GM21723 (cell line): ENCODE data around the gene GPSM3.
"Not testable (repeated sequence)": the region's sequence is repeated elsewhere in the genome, so short reads cannot be mapped to it uniquely, and the experiment has no call there.

ENCODE experiments used
- ATAC-seq: cut with Tn5 transposase; IDR thresholded peaks from one replicate; pipeline ENCODE4 v1.9.1; 2021; ENCODE audit warnings: mild to moderate bottlenecking, moderate library complexity; ENCODE audit not compliant: unreplicated experiment

GPSM3 gene, protein sequence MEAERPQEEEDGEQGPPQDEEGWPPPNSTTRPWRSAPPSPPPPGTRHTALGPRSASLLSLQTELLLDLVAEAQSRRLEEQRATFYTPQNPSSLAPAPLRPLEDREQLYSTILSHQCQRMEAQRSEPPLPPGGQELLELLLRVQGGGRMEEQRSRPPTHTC

DNA sequence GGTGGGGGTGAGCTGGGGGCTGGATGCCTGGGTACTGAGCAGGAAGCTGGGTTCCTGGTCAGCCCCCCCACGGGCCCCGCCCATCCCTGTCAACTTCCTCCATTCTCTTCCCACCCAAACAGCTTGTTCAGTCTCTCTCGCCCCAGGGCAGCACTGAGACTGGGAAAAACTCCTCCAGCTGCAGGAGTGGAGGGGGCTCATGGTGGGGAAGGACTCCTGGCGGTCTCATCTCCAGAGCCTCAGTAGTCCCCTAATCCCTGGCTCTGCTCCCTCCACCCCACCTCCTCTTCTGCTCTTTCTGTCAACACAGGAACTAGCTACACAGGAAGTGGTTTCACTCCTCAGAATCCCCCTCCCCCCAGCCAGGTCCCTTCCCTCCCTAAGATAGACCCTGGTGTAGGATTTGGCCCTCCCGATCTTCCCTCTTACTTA is at the start of gene GPSM3:
Gene GPSM3 (minus strand): TSS at position 36 of the 432 bp plus-strand sequence. CDS start 130 bp downstream, outside the sequence.
- no peak for ATAC-seq

DNA sequence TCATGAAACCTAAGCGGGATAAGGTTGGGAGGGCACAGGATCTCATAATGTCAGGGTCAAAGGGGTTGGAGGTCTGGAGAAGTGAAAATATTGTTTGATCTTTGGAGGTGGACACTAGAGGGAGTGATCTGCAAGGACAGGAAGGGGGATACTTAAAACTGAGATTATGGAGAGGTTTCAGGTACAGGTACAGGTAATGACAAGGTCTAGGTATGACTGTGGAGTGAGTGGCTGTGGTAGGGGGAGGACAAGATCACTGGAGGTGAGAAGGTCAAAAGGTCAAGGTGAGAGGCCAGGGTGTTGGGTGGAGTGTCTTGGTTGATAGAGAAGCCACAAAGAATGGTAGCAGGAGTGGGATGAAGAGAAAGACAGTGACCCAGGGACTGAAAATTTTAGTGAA is 48.2 kb upstream of the GPSM3 start:
- no peak for ATAC-seq

DNA sequence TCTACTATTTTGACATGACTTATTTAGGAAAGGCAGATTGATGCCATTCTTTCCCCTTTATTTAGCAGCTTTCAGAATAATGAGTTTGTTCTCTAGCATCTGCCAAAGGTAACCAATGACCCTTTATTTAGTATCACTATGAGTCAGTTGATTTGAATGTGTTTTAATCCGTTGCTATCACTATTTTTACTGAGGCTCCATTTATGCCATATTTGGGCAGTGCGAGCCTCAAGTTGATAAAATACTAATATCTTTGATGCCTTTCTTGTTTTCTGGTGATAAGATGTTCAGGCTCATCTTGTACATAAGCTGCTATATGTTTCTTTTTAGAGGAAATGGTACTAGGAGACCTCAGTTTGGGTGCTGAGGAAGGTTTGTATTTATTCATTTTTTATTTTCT is 47.0 kb upstream of the GPSM3 start:
- ATAC-seq, result no peak

DNA sequence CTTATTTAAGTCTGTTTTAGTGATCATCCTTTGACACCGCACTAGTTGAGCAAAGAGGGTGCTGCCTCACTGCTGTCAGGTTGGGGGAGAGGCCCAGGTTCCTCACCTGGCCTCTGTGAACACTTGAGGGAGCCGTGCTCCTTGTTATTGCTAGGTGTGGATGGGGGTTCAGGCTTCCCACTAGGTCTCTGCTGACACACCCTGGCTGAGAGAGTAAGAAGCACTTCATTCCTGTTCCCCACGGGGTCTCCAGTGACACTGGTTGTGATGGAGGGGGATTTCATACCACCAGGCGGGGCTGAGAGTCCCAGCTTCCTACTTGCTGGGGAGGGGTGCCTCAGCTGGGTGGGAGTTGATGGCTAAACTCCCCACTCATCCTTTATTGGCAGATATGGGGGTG is 42.5 kb upstream of the GPSM3 start:
- no peak for ATAC-seq

DNA sequence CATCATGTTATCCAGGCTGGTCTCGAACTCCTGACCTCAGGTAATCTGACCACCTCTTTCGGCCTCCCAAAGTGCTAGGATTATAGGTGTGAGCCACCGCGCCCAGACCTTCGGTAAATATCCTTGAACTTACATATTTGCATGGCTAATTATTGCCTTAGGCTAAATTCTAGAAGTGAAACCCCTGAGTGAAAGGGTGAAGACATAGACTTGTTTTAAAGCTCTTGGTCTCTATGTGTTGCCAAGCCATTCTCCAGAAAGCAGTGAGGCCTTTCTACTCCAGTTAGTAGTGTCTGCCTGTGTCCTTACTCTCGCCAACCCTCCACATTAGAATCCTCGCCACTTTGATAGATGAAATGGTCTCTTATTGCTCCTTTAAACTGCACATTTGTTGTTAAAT is 34.0 kb upstream of the GPSM3 start:
- ATAC-seq, result no peak

DNA sequence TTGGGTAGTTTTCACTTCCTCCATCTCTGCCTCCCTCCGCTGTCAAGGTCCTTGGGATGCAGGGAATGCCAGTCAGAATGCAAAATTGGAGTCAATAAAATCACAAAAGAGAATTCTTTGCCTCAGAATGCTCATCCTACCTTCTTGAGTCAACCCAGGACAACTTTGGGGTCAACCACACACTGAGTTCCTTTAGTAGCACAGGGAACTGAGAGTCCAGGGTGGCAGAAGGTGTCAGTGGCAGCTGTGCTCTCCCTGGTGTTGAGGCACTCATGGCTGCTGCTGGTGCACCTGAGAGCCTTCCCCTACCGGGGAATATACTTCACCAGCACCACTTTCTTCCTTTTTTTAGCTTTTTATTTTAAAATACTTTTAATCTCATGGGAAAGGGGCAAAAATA is 32.3 kb upstream of the GPSM3 start:
- ATAC-seq, result no peak

DNA sequence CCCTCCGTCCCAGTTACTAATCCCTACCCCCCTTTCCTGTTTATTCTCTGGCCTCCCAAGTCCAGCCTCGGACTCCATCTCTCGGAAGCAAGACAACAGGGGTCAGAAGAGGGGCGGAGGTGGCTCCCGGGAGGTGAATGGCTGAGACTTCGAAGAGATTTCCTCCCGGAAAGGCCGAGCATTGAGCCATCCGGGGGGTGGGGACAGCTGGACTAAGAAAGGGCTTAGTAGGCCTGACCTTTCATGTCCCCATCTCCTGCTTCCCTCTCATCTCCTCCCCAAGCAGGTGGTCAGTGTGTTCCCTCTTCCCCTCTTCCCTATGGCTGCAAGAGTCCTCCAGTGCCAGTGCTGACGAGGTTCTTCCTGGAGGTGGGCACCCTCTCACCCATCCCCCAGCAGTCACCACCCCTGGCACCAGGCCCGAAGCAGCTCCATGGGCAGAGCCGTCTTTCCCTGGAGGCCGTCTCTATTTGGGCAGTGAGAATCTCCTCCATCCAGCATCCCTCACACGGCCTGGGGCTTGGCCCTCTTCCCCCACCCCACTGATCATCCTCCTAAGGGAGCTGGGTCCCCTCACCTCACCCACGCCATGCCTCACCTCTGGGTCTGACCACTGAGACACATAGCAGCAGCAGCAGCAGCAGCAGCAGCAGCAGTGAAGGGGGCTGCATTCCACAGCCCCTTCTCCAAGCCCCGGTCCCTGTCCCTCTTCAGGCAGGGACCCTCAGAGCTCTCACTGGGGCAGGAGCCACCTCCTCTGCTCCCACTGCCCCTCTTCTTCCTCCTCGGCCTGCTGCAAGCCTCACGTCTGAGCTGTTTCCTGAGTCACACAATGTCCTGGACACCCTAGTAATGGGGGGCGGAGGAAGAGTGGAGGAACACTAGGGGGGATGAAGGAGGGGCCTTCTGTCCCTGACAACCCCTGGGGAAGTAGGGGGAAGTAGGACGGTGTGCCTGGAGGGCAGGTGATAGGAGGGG is 31.1 kb upstream of the GPSM3 start, which contains the start of gene NOTCH4:
Gene NOTCH4 (minus strand): TSS at position 810 of the 978 bp plus-strand sequence. CDS start 139 bp downstream, at position 671.
- no peak for ATAC-seq

DNA sequence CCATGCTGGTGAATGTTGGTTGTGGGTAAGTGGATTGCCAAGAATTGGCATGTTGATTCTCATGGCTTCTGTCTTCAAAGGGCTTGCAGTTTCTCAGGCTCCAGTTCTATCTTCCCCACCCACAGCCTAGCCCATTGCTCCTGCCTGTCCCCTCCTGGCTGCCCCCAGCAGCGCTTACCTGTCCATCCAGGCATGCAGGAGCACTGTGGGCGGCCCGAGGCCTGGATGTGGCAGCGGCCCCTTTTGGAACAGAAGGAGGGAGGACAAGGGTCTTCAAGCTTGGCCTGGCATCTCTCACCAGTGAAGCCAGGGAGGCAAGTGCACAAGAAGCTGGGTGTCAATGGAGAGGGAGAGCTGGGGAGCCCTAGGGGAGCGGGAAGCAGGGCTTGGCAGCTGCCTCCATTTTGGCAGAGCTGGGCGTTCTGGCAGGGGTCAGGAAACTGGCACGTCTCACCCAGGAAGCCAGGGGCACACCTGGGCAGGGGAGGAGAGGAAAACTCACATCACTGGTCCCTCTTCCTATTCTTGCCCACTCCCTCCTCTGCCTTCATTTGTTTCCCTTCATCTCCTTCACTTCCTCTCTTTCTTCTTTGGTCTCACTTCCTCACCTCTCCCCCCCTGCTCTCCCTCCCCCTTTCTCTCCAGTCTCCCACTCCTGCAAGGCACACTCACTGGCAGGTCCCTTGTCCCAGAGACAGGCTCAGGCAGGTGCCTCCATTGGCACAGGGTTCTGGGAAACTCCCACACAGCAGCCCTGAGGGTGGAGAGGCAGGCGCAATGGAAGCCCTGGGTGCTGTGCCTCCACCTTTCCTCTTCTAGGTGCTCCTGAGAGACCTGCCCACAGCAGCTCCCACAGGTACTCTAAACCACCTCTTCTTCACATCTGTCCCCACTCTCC is 30.1 kb upstream of the GPSM3 start:
- ATAC-seq, result no peak

DNA sequence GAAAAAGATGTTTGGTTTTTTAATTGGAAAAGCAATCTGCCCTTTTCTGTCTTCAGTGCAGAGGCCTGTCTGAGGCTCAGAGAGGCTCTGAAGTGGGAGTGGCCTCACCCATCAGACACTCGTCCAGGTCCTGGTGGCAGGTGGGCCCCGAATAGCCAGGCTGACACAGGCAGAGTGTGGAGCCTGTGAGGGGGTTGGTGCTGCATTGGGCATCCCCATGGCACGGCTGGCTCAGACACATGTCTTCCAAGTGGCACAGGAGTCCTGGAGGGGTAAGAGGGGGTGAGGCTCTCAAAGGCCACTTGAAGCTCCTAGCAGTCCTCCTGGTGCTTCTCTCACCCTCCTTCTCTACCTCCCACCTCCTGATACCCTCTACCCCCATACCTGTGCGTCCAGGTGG is 27.6 kb upstream of the GPSM3 start:
- ATAC-seq, result no peak

DNA sequence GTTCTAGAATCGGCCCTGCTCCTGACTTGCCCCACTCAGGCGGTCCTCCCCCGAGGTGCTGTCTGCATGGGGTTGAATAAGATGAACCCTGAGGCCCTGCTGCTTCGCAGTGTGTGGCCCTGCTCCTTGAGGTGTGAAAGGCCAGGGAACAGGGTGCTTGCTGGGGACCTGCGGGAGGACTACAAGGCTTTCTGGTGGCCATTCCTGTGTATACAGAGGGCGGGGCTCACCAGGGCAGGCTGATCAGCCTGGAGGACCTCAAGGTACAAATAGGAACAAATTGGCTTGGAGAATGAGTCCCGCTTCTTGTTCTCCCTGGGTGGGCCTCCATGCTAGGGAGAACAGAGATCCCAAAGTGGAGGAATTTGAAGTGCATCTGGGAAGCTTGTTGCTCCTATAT is 25.7 kb upstream of the GPSM3 start:
- no peak for ATAC-seq

DNA sequence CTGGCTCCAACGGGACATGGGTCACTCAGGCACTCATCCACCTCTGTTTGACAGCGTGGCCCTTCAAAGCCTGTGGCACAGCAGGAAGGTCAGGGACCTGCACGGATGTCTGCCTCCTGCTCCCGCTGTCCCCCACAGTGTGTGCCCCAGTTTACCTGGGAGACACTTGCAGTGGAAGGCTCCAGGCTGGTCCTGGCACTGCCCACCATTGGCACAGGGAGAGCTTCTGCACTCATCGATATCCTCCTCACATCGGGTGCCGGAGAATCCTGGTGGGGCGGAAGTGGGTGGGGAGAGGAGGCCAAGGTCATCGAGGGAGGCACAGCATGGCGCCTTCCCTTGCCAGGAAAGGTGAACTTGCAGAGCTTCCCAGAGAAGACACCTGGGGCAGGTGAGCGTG is 24.6 kb upstream of the GPSM3 start:
- ATAC-seq, result no peak

DNA sequence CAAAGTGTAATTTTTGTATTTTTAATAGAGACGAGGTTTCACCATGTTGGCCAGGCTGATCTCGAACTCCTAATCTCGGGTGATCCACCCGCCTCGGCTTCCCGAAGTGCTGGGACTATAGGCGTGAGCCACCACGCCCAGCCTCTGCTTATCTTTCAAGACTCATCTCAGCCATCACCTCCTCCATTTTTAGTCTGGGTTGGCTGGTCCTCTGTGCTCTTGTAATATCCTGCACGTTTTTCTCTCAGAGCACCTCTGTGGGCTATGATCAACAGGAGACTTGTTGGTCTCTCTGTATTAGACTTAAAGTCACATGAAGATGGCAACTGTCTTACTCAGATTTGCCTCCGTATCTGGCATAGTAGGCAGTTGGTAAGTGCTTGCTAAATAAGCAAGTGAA is 23.8 kb upstream of the GPSM3 start:
- ATAC-seq, result no peak

DNA sequence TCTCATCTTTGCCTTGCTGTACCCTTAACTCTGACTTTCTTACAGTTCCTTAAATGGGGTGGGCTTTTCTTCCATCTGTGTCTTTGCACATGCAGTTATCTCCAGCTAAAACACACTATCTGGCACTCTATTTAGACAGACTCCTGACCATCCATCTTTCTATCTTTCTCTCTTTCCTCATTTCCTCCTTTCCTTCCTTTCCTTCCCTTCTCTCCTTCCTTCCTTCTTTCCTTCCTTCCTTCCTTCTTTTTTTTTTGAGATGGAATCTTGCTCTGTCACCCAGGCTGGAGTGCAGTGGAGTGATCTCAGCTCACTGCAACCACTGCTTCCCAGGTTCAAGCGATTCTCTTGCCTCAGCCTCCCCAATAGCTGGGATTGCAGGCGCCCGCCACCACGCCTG is 23.2 kb upstream of the GPSM3 start:
- ATAC-seq, result no peak

DNA sequence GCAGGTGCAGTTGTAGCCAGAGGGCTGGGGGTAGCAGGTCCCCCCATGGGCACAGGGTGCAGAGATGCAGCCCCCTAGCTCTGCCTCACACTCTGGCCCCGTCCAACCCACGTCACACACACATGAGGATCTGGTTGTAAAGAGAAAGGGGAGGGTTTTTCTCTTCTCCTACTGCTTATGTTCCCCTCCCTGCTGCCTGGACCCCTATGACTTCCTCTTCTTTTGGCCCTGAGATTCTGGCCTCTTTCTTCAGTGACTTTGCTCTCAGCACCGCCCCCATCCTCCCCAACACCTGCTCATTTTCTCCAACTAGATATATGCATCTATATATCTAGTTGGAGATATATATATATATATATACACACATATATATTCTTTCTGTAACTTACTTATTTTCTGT is 21.7 kb upstream of the GPSM3 start:
- ATAC-seq, result no peak

DNA sequence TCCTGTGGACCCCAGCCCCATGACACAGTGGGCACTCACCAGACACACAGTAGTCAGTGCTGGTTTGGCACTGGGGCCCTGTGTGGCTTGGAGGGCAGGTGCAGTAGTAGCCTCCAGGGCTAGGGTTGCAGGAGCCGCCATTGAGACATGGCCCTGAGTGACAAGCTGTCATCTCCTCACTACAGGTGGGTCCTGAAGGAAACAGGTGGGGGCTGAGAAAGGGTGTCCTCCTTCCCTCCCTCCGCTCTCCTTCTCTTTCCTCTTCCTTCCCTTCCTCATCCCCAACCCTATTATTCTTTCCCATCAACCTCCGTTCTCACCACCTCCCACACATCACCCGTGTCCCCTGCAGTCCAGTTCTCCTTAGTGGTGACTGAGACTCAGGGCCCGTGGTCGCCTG is 21.2 kb upstream of the GPSM3 start:
- ATAC-seq, result no peak

DNA sequence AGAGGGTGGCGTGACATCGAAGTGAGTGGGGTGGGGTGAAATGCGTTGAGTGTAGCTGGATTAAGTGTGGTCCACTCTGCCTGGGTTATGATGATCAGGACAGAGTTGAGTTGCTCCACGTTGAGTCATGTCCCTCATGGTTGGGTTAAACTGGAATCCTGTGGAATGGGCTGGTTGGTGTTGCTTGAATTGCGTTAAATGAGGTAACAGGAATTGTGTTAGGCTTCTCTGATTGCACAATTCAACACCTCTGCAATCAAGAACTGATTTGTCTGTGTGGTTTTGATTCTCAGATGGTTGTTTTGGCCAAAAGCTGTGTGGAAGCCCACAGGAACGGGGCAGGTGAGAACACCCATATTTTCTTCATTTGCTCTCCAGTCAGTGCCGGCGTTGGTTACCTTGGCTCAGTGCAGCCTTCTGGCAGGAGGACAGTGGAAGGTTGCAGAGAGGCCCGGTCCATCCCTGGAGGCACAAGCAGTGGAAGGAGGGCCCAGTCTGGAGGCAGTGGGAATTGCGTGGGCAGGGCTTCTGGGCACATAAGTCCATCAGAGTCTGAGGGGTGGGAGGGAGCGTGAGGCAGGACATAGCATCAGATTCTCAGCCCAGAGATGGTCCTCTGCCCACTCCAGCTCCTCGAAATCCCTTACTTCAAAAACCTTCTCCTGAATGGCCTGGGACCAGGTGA is 19.8 kb upstream of the GPSM3 start:
- no peak for ATAC-seq

DNA sequence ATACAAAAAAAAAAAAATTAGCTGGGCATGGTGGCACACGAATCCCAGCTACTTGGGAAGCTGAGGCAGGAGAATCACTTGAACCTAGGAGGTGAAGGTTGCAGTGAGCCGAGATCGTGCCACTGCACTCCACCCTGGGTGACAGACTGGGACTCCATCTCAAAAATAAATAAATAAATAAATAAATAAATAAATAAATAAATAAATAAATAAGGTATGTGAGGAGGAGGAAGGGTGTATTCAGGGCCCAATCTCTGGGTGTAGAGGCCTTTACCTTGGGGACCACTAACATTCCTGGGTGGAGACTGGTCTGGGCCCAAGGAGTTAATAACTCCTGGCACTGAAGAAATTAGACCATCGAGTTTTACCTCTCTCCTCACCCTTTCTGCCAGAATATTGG is 19.0 kb upstream of the GPSM3 start:
- not testable (repeated sequence) for ATAC-seq

DNA sequence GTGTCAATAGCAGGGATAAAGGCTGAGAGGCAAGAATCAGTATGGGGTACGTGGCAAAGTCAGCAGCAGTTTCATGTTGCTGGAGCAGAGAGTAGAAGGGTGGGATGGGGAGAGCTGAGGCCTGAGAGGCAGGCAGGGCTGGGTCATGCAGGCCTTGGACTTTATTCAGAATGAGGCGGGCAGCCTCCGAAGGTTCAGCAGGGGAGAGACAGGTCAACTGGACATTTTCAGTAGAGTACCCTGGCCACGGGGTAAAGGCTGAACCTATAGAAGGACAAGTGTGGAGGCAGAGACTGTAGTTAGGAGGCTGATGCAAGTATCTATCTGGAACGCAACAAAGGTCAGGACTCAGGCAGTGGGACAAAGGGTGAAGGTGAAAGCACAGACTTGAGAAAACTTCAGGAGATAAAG is 17.8 kb upstream of the GPSM3 start:
- ATAC-seq, result no peak

DNA sequence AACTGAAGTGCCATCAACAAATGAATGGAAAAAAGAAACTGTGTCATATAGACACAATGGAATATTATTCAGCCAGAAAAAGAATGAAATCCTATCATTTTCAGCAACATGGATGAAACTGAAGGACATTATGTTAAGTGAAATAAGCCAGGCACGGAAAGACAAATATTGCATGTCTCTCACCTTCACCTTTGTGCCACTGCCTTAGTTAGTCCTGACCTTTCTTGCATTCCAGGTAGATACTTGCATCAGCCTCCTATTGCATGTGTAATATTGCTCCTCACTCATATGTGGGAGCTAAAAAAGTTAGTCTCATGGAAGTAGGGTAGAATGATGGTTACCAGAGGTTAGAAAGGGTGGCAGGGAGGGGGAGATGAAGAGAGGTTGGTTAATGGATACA is 16.6 kb upstream of the GPSM3 start:
- no peak for ATAC-seq

DNA sequence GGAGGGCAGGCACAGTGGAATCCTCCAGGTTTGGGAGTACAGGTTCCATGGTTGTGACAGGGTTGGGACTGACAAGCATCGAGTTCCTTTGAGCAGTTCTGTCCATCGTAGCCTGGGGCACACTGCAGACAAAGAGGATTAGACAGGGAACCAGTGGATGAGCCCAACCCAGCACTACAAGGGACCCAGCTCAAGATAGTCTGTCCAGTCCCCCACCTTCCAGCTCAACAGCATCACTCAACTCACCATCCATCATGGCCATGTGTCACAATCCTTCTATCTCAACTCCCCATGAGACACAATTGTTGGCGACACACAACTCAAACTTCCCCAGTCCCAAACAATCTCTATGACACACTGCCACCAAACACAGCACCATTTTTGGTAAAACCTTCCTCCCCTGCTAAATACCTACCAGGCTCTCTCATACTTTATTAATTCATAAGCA is 11.8 kb upstream of the GPSM3 start:
- no peak for ATAC-seq
